Left renal pelvis (tissue), 4 donors: ENCODE data around the gene ARF4. TPM values are rescaled to one million over a fixed set of nuclear protein-coding genes. Genes with fewer than 3 reads are reported as not detected.

ENCODE experiments used
- DNase-seq, 4 donors: peaks; one replicate each; pipeline ENCODE4 v3.0.0-alpha.2; 2013; ENCODE audit warnings: low read depth in 4 of 4, low spot score in 3 of 4
- polyA plus RNA-seq, 4 donors: library from polyadenylated mRNA; unstranded; fragments of 120-200 nt; gene quantifications; one replicate each; pipeline ENCODE4 v1.2.1, GENCODE V29; 2013; ENCODE audit not compliant: insufficient read length in 4 of 4

Gene ARF4
- polyA plus RNA-seq, 4 donors: 209 to 325 (median 286) TPM

- DNase-seq: no peak
Observed at GRCh38 chr3:57582474-57583168, 14.5 kb downstream of the ARF4 start.

- DNase-seq: no peak
Observed at GRCh38 chr3:57577801-57578200, 19.3 kb downstream of the ARF4 start.

GRCh38 chr3:57575966-57576626, 21.0 kb downstream of the ARF4 start:
- DNase-seq: no peak

GRCh38 chr3:57572096-57572495, 25.0 kb downstream of the ARF4 start:
- no peak for DNase-seq

- DNase-seq: no peak
Observed at GRCh38 chr3:57570878-57571277, 26.3 kb downstream of the ARF4 start.

- DNase-seq: no peak
Observed at GRCh38 chr3:57569859-57570450, 27.2 kb downstream of the ARF4 start.

- DNase-seq: no peak
Observed at GRCh38 chr3:57559526-57559925, 37.6 kb downstream of the ARF4 start.

- no peak for DNase-seq
Observed at GRCh38 chr3:57557085-57557537, 40.0 kb downstream of the ARF4 start.

- no peak for DNase-seq
Observed at GRCh38 chr3:57556459-57557084, 40.6 kb downstream of the ARF4 start.

GRCh38 chr3:57555738-57556458, 41.2 kb downstream of the ARF4 start, which contains the start of gene PDE12:
TSS of gene PDE12 (plus strand) at chr3:57556274. CDS start at chr3:57556380, 106 bp downstream.
- DNase-seq: peak; percentile 82 to 91 (median 84)

- DNase-seq: no peak
Observed at GRCh38 chr3:57555306-57555705, 41.8 kb downstream of the ARF4 start.

- DNase-seq: no peak
Observed at GRCh38 chr3:57546616-57547015, 50.5 kb downstream of the ARF4 start.

- no peak for DNase-seq
Observed at GRCh38 chr3:57545636-57546268, 51.4 kb downstream of the ARF4 start.

GRCh38 chr3:57544181-57545125, 52.7 kb downstream of the ARF4 start, which contains the start of gene DNAH12:
TSS of gene DNAH12 (minus strand) at chr3:57544344. CDS start at chr3:57542870, 1,474 bp downstream.
- peak; percentile 66 to 88 (median 70) for DNase-seq

GRCh38 chr3:57538465-57538864, 58.7 kb downstream of the ARF4 start:
- no peak for DNase-seq

- DNase-seq: no peak
Observed at GRCh38 chr3:57530071-57530608, 67.0 kb downstream of the ARF4 start.
